Measurements from ENCODE around the gene CENPQ. TPM values are rescaled to one million over a fixed set of nuclear protein-coding genes. Genes with fewer than 3 reads are reported as not detected.

Gene CENPQ
- total RNA-seq, 1 donor from 2014 or later: 3.3 TPM

GRCh38 chr6:49528571-49528970 lies 65.4 kb downstream of the CENPQ start:
- TF ChIP-seq CTCF (IDR thresholded peaks at IDR 0.05; ENCODE audit: insufficient read depth, low read length, poor library complexity, severe bottlenecking): no peak
- no peak for DNase-seq (ENCODE audit: low read depth)
- no peaks in the 10 kb centered on the region for H3K27me3 ChIP-seq (ENCODE audit: control insufficient read depth, insufficient read depth, low read length)
- no peaks in the 10 kb centered on the region for H3K36me3 ChIP-seq (ENCODE audit: control insufficient read depth, insufficient read depth, low read length)
- no peak overlapping the region for H3K4me3 ChIP-seq (ENCODE audit: low read depth, low read length)

GRCh38 chr6:49530141-49530776 lies 67.1 kb downstream of the CENPQ start:
- Histone ChIP-seq H3K27me3 (ENCODE audit: control insufficient read depth, insufficient read depth, low read length) (no peaks in the 10 kb centered on the region), H3K4me3 (ENCODE audit: low read depth, low read length) (no peak overlapping the region), H3K36me3 (ENCODE audit: control insufficient read depth, insufficient read depth, low read length) (no peaks in the 10 kb centered on the region)
- DNase-seq (ENCODE audit: low read depth): no peak
- TF ChIP-seq CTCF (IDR thresholded peaks at IDR 0.05; ENCODE audit: insufficient read depth, low read length, poor library complexity, severe bottlenecking): no peak

- Histone ChIP-seq H3K27me3 (ENCODE audit: control insufficient read depth, insufficient read depth, low read length) (no peaks in the 10 kb centered on the region), H3K4me3 (ENCODE audit: low read depth, low read length) (no peak overlapping the region), H3K36me3 (ENCODE audit: control insufficient read depth, insufficient read depth, low read length) (no peaks in the 10 kb centered on the region)
- peak; percentile 77 for TF ChIP-seq CTCF (IDR thresholded peaks at IDR 0.05; ENCODE audit: insufficient read depth, low read length, poor library complexity, severe bottlenecking)
- no peak for DNase-seq (ENCODE audit: low read depth)
These were observed 68.8 kb downstream of the CENPQ start for GRCh38 chr6:49531774-49532569.

- no peak for DNase-seq (ENCODE audit: low read depth)
- H3K36me3 ChIP-seq (ENCODE audit: control insufficient read depth, insufficient read depth, low read length): no peaks in the 10 kb centered on the region
- TF ChIP-seq CTCF (IDR thresholded peaks at IDR 0.05; ENCODE audit: insufficient read depth, low read length, poor library complexity, severe bottlenecking): no peak
- H3K27me3 ChIP-seq (ENCODE audit: control insufficient read depth, insufficient read depth, low read length): no peaks in the 10 kb centered on the region
- no peak overlapping the region for H3K4me3 ChIP-seq (ENCODE audit: low read depth, low read length)
These were observed 72.6 kb downstream of the CENPQ start for GRCh38 chr6:49535795-49536194.

GRCh38 chr6:49539102-49539501 lies 75.9 kb downstream of the CENPQ start:
- no peak for TF ChIP-seq CTCF (IDR thresholded peaks at IDR 0.05; ENCODE audit: insufficient read depth, low read length, poor library complexity, severe bottlenecking)
- no peak for DNase-seq (ENCODE audit: low read depth)
- no peaks in the 10 kb centered on the region for H3K27me3 ChIP-seq (ENCODE audit: control insufficient read depth, insufficient read depth, low read length)
- no peaks in the 10 kb centered on the region for H3K36me3 ChIP-seq (ENCODE audit: control insufficient read depth, insufficient read depth, low read length)
- no peak overlapping the region for H3K4me3 ChIP-seq (ENCODE audit: low read depth, low read length)
